Upper lobe of right lung (tissue), 1 donor: Measurements from ENCODE around the gene MICALL2. TPM values are rescaled to one million over a fixed set of nuclear protein-coding genes. Genes with fewer than 3 reads are reported as not detected.

Source experiments
- ATAC-seq: fragments of 200-7000 bp; cut with Tn5 transposase; one replicate; pipeline ENCODE4 v1.9.1; 2020; ENCODE audit warnings: mild to moderate bottlenecking, moderate library complexity
- DNase-seq: peaks from one replicate; pipeline ENCODE4 v3.0.0-alpha.2; 2020
- H3K27ac ChIP-seq: fragments of 200-600 bp; one replicate; pipeline ENCODE4 v1.8.0; 2022
- H3K27me3 ChIP-seq: fragments of 200-600 bp; one replicate; pipeline ENCODE4 v1.8.0; 2022; ENCODE audit warnings: mild to moderate bottlenecking
- H3K36me3 ChIP-seq: fragments of 200-600 bp; one replicate; pipeline ENCODE4 v1.8.0; 2022
- H3K4me1 ChIP-seq: fragments of 200-600 bp; one replicate; pipeline ENCODE4 v1.8.0; 2022
- H3K4me3 ChIP-seq: fragments of 200-600 bp; one replicate; pipeline ENCODE4 v1.8.0; 2022; ENCODE audit warnings: mild to moderate bottlenecking
- H3K9me3 ChIP-seq: fragments of 200-600 bp; one replicate; pipeline ENCODE4 v1.8.0; 2022
- CTCF ChIP-seq: fragments of 200-600 bp; IDR thresholded peaks from one replicate; pipeline ENCODE4 v1.8.0; 2022; ENCODE audit warnings: antibody characterized with exemption
- intact Hi-C: fragments of 100-400 bp; cut with DNase I; formaldehyde crosslinking; loops from one replicate; pipeline ENCODE4 v1.11.0; 2022
- total RNA-seq: library from RNA; stranded (reverse); fragmentation: NEBNext Ultra II Directional; extraction: Animal tissue kit (Norgen Biotek cat#: 25700); gene quantifications from one replicate; pipeline ENCODE4 v1.2.1, GENCODE V29; 2021
- donor health status: DM: no; HTN: yes; CAD: no; lungs with severe emphysema.

The MICALL2 gene
- total RNA-seq, 1 donor from 2014 or later = 37.6 TPM

DNA sequence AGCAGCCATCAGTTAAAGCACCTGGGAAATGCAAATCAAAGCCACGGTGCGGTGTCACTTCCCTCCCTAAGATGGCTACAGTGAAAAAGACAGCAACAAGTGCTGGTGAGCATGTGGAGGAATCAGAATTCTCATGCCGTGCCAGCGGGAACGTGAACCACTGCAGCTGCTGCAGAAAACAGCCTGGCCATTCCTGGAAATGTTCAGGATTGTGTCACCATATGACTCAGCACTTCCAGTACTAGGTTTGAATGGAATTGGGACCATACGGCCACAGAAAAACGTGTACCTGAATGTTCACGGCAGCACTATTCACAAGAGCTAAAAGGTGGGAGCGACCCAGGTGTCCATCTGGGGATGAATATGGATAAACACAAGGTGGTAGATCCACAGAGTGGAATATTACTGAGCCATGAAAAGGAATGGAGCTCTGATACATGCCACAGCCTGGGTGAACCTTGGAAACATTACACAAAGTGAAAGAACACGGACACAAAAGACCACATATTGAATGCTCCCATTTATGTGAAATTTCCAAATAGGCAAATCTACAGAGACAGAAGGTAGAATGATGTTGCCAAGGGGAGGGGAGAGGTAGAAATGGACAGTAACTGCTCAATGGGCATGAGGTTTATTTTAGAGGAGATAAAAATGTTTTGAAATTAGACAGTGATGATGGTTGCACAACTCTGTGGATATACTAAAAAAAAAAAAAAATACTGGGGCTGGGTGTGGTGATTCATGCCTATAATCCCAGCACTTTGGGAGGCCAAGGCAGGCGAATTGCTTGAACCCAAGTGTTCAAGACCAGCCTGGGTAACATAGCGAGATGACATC is 61.6 kb downstream of the MICALL2 start:
- no peak overlapping the region for H3K4me3 ChIP-seq
- H3K27ac ChIP-seq = no peak overlapping the region
- H3K27me3 ChIP-seq = peaks cover 54% of the 10 kb centered on the region
- H3K9me3 ChIP-seq = no peaks in the 10 kb centered on the region
- H3K36me3 ChIP-seq = no peaks in the 10 kb centered on the region
- TF ChIP-seq CTCF = no peak
- intact Hi-C loops = no loop called here
- DNase-seq (no peak), ATAC-seq (no peak)
- no peaks in the 10 kb centered on the region for H3K4me1 ChIP-seq

- DNase-seq (no peak), ATAC-seq (no peak)
- Histone ChIP-seq H3K4me3 (no peak overlapping the region), H3K4me1 (no peaks in the 10 kb centered on the region), H3K27ac (no peak overlapping the region), H3K9me3 (no peaks in the 10 kb centered on the region), H3K36me3 (no peaks in the 10 kb centered on the region), H3K27me3 (peaks cover 44% of the 10 kb centered on the region)
- no peak for TF ChIP-seq CTCF
- intact Hi-C loops = no loop called here
Measured at GRCh38 chr7:1396195-1396594, 63.1 kb downstream of the MICALL2 start.

DNA sequence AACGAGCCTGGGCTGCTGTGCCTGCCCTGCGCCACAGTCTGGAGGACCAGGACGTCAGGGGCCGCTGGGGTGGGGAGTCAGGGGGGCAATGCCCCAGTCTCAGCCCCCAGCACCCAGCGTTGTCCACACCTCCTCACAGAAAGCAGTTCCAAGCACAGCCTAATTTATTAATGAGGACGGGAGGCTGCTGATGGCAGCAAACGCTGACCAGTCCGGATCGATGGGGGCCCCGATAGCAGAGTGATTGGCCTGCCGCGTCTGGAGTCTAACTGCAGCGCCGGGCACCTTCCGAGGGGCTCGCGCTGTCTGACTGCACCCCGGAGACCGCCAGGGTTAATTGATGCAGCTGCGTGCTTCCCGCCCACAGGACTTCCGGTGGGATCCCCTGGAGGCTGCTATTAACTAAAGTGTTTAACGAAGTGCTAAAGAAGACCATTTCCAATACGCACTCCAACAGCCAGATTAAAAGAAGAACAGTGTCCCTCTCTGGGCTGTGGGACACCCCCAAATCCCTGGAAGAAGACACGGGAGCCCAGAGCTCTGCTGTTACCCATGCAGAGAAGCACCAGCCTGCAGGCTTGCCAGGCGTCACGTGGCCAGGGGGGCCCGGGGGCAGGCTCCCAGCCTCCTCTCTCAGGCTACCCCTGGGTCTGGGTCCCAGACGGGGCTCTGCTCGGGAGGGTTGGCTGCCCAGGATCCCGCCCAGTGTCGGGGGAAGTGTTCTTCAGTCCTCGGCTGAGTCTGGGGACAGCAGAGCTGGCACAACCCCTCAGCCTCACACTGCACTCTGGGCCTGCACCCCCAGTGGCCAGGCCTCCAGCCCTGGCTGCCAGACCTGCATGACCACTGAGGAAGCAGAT is 63.8 kb downstream of the MICALL2 start:
- no peaks in the 10 kb centered on the region for H3K36me3 ChIP-seq
- intact Hi-C loops = no loop called here
- H3K9me3 ChIP-seq = no peaks in the 10 kb centered on the region
- no peaks in the 10 kb centered on the region for H3K4me1 ChIP-seq
- H3K27me3 ChIP-seq = peaks cover 38% of the 10 kb centered on the region
- no peak overlapping the region for H3K27ac ChIP-seq
- H3K4me3 ChIP-seq = no peak overlapping the region
- no peak for DNase-seq
- TF ChIP-seq CTCF = no peak
- ATAC-seq = peak; percentile 8

DNA sequence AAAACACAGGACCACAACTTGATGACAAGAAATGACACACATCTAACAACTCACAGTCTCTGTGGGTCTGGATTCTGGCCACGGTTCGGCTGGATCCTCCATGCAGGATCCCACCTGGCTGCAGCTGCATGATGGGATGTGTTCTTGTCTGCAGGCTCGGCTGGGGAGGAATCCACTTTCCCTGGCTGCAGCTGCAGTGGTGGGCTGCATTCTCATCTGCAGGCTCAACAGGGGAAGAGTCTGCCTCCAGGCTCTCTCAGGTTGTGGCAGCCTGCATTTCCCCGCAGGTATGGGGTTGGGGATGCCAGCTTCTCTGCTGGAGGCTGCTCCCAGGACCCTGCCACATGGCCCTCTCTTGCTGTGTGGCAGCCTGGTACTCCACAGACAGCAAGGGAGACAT is 64.9 kb downstream of the MICALL2 start:
- H3K4me1 ChIP-seq = no peaks in the 10 kb centered on the region
- H3K27ac ChIP-seq = no peak overlapping the region
- H3K27me3 ChIP-seq = peaks cover 39% of the 10 kb centered on the region
- ATAC-seq (no peak), DNase-seq (no peak)
- intact Hi-C loops = no loop called here
- H3K36me3 ChIP-seq = no peaks in the 10 kb centered on the region
- no peaks in the 10 kb centered on the region for H3K9me3 ChIP-seq
- no peak for TF ChIP-seq CTCF
- H3K4me3 ChIP-seq = no peak overlapping the region

GRCh38 chr7:1393421-1393820 is 65.8 kb downstream of the MICALL2 start:
- H3K27me3 ChIP-seq = peaks cover 32% of the 10 kb centered on the region
- no peaks in the 10 kb centered on the region for H3K36me3 ChIP-seq
- no peak for TF ChIP-seq CTCF
- no peaks in the 10 kb centered on the region for H3K4me1 ChIP-seq
- no peaks in the 10 kb centered on the region for H3K9me3 ChIP-seq
- DNase-seq (no peak), ATAC-seq (no peak)
- intact Hi-C loops = no loop called here
- H3K27ac ChIP-seq = no peak overlapping the region
- no peak overlapping the region for H3K4me3 ChIP-seq
